C4-2B (cell line): ENCODE data around the gene LAMA2.

Experiments
- H3K27ac ChIP-seq: fragments of 450-650 bp; 2 replicates; pipeline ENCODE4 v1.5.1; 2017
- CTCF ChIP-seq: fragments of 450-650 bp; conservative IDR thresholded peaks from 2 replicates; pipeline ENCODE4 v1.5.1; 2017; ENCODE audit warnings: mild to moderate bottlenecking
- ZFX ChIP-seq: fragments of 450-650 bp; IDR thresholded peaks from 2 replicates; pipeline ENCODE4 v1.6.1; 2017

LAMA2 gene

GRCh38 chr6:128883906-128884305 is 968 bp downstream of the LAMA2 start:
- TF ChIP-seq CTCF (no peak), ZFX (no peak)
- no peak overlapping the region for H3K27ac ChIP-seq

GRCh38 chr6:128885381-128885780 is 2.4 kb downstream of the LAMA2 start:
- no peak overlapping the region for H3K27ac ChIP-seq
- TF ChIP-seq ZFX (no peak), CTCF (no peak)

- TF ChIP-seq ZFX: no peak
- TF ChIP-seq CTCF: no peak
Measured at GRCh38 chr6:128886706-128887105, 3.8 kb downstream of the LAMA2 start.

GRCh38 chr6:128888444-128889175 is 5.7 kb downstream of the LAMA2 start:
- H3K27ac ChIP-seq: no peak overlapping the region
- no peak for TF ChIP-seq ZFX
- TF ChIP-seq CTCF: no peak

More at GRCh38 chr6:128886706-128887105, 3.8 kb downstream of the LAMA2 start:
- H3K27ac ChIP-seq: no peak overlapping the region

GRCh38 chr6:128889870-128890269 is 6.9 kb downstream of the LAMA2 start:
- H3K27ac ChIP-seq: no peak overlapping the region
- TF ChIP-seq ZFX (no peak), CTCF (no peak)

- no peak for TF ChIP-seq CTCF
- H3K27ac ChIP-seq: no peak overlapping the region
Measured at GRCh38 chr6:128892079-128892478, 9.1 kb downstream of the LAMA2 start.

GRCh38 chr6:128899341-128900050 is 16.6 kb downstream of the LAMA2 start:
- H3K27ac ChIP-seq: no peak overlapping the region
- TF ChIP-seq ZFX: no peak
- no peak for TF ChIP-seq CTCF
